Naive B cell (primary cell): ENCODE data around the gene SYT10. TPM values are rescaled to one million over a fixed set of nuclear protein-coding genes. Genes with fewer than 3 reads are reported as not detected.
A peak's percentile ranks its signal among the peaks of the same experiment; 100 is the strongest.
"Not testable (repeated sequence)": the region's sequence is repeated elsewhere in the genome, so short reads cannot be mapped to it uniquely, and the experiment has no call there.

Experiments used
- ATAC-seq, 2 donors: fragments of 150-1000 bp; cut with Tn5 transposase; 2 replicates each; pipeline ENCODE4 v1.10.0; 2021; ENCODE audit warnings: low read depth in 2 of 2, mild to moderate bottlenecking in 2 of 2, moderate library complexity in 2 of 2
- DNase-seq: peaks from one replicate; pipeline ENCODE4 v3.0.0; 2022
- H3K27ac Mint-ChIP-seq, 6 donors: one replicate each; pipeline ENCODE4 v1.8.0; 2020 to 2022; ENCODE audit warnings: mild to moderate bottlenecking in 6 of 6, mixed read lengths in 6 of 6, moderate library complexity in 5 of 6, inconsistent platforms in 2 of 6
- H3K27me3 Mint-ChIP-seq, 3 donors: one replicate each; pipeline ENCODE4 v1.8.0; 2021 to 2022; ENCODE audit warnings: mixed read lengths in 3 of 3, mild to moderate bottlenecking in 1 of 3
- H3K36me3 Mint-ChIP-seq, 2 donors: one replicate each; pipeline ENCODE4 v1.8.0; 2020 to 2022; ENCODE audit warnings: mixed read lengths in 2 of 2, inconsistent platforms in 1 of 2, mild to moderate bottlenecking in 1 of 2
- H3K4me1 Mint-ChIP-seq, 3 donors: one replicate each; pipeline ENCODE4 v1.8.0; 2020 to 2022; ENCODE audit warnings: mixed read lengths in 3 of 3, inconsistent platforms in 1 of 3, mild to moderate bottlenecking in 1 of 3, moderate library complexity in 1 of 3
- H3K4me3 Mint-ChIP-seq, 8 donors: one replicate each; pipeline ENCODE4 v1.8.0; 2020 to 2022; ENCODE audit warnings: mild to moderate bottlenecking in 8 of 8, mixed read lengths in 8 of 8, moderate library complexity in 8 of 8, inconsistent platforms in 2 of 8
- H3K9me3 Mint-ChIP-seq, 7 donors: one replicate each; pipeline ENCODE4 v1.8.0; 2020 to 2022; ENCODE audit warnings: mixed read lengths in 7 of 7, mild to moderate bottlenecking in 5 of 7, inconsistent platforms in 2 of 7, moderate library complexity in 1 of 7
- polyA plus RNA-seq, 6 donors: library from polyadenylated mRNA; unstranded; fragments of 300-500 nt; fragmentation: Illumina TruSeq; gene quantifications; one replicate each; pipeline ENCODE4 v1.2.3, GENCODE V29; 2021; ENCODE audit warnings: low read depth in 6 of 6

Gene SYT10
- polyA plus RNA-seq, 6 donors from 2014 or later: not detected

GRCh38 chr12:33432992-33433391 is 6.6 kb downstream of the SYT10 start:
- H3K27ac Mint-ChIP-seq: no peak overlapping the region
- H3K27me3 Mint-ChIP-seq: peaks cover 4 to 14% (median 7%) of the 10 kb centered on the region in 3 donors
- DNase-seq (no peak), ATAC-seq (no peak)
- H3K36me3 Mint-ChIP-seq: peaks cover 0 to 5% of the 10 kb centered on the region in 2 donors
- no peak overlapping the region for H3K4me3 Mint-ChIP-seq
- H3K9me3 Mint-ChIP-seq: peaks cover 0 to 7% (median 0%) of the 10 kb centered on the region in 7 donors
- peaks cover 0 to under 1% (median 0%) of the 10 kb centered on the region in 3 donors for H3K4me1 Mint-ChIP-seq

- peaks cover 0 to 4% (median 0%) of the 10 kb centered on the region in 3 donors for H3K27me3 Mint-ChIP-seq
- peaks cover 0 to 7% (median 0%) of the 10 kb centered on the region in 7 donors for H3K9me3 Mint-ChIP-seq
- ATAC-seq (no peak), DNase-seq (no peak)
- peaks cover 0 to 5% of the 10 kb centered on the region in 2 donors for H3K36me3 Mint-ChIP-seq
- no peak overlapping the region for H3K4me3 Mint-ChIP-seq
- no peak overlapping the region for H3K27ac Mint-ChIP-seq
- H3K4me1 Mint-ChIP-seq: no peaks in the 10 kb centered on the region
These were observed 8.0 kb downstream of the SYT10 start for GRCh38 chr12:33431648-33432047.

- Mint-ChIP-seq H3K4me3 (no peak overlapping the region), H3K27ac (no peak overlapping the region), H3K27me3 (no peaks in the 10 kb centered on the region), H3K9me3 (peaks cover 0 to 7% (median 0%) of the 10 kb centered on the region in 7 donors), H3K4me1 (no peaks in the 10 kb centered on the region), H3K36me3 (peaks cover 0 to 5% of the 10 kb centered on the region in 2 donors)
- DNase-seq (no peak), ATAC-seq (no peak)
These were observed 10.2 kb downstream of the SYT10 start for GRCh38 chr12:33429468-33429867.

GRCh38 chr12:33427071-33427470 is 12.5 kb downstream of the SYT10 start:
- DNase-seq (no peak), ATAC-seq (no peak)
- Mint-ChIP-seq H3K27ac (no peak overlapping the region), H3K36me3 (no peaks in the 10 kb centered on the region), H3K4me1 (no peaks in the 10 kb centered on the region), H3K27me3 (no peaks in the 10 kb centered on the region), H3K4me3 (no peak overlapping the region), H3K9me3 (peaks cover 0 to 7% (median 0%) of the 10 kb centered on the region in 7 donors)

- Mint-ChIP-seq H3K9me3 (peaks cover 0 to 3% (median 0%) of the 10 kb centered on the region in 7 donors), H3K4me3 (no peak overlapping the region), H3K36me3 (no peaks in the 10 kb centered on the region), H3K27me3 (no peaks in the 10 kb centered on the region), H3K4me1 (no peaks in the 10 kb centered on the region), H3K27ac (no peak overlapping the region)
- DNase-seq (no peak), ATAC-seq (no peak)
These were observed 15.9 kb downstream of the SYT10 start for GRCh38 chr12:33423706-33424105.

GRCh38 chr12:33412410-33412809 is 27.2 kb downstream of the SYT10 start:
- peak overlapping the region in 1 of 8 donors; percentile 22 for H3K4me3 Mint-ChIP-seq
- not testable (repeated sequence) for H3K27ac Mint-ChIP-seq

GRCh38 chr12:33383503-33383902 is 56.1 kb downstream of the SYT10 start:
- H3K27me3 Mint-ChIP-seq: peaks cover 0 to 3% (median 0%) of the 10 kb centered on the region in 3 donors
- no peak for ATAC-seq
- no peak for DNase-seq
- H3K9me3 Mint-ChIP-seq: peaks cover 0 to 11% (median 0%) of the 10 kb centered on the region in 7 donors
- H3K36me3 Mint-ChIP-seq: no peaks in the 10 kb centered on the region
- no peak overlapping the region for H3K4me3 Mint-ChIP-seq
- H3K4me1 Mint-ChIP-seq: no peaks in the 10 kb centered on the region
- no peak overlapping the region for H3K27ac Mint-ChIP-seq

More at GRCh38 chr12:33412410-33412809, 27.2 kb downstream of the SYT10 start:
- H3K4me1 Mint-ChIP-seq, H3K36me3 Mint-ChIP-seq, ATAC-seq, DNase-seq, H3K27me3 Mint-ChIP-seq: not testable (repeated sequence)
- H3K9me3 Mint-ChIP-seq: peaks cover 0 to 12% (median 0%) of the 10 kb centered on the region in 7 donors

- H3K9me3 Mint-ChIP-seq: peaks cover 0 to 1% (median 0%) of the 10 kb centered on the region in 7 donors
- H3K36me3 Mint-ChIP-seq: no peaks in the 10 kb centered on the region
- no peaks in the 10 kb centered on the region for H3K27me3 Mint-ChIP-seq
- H3K4me1 Mint-ChIP-seq: no peaks in the 10 kb centered on the region
- ATAC-seq: no peak
- H3K27ac Mint-ChIP-seq: no peak overlapping the region
- no peak overlapping the region for H3K4me3 Mint-ChIP-seq
- no peak for DNase-seq
These were observed 63.5 kb downstream of the SYT10 start for GRCh38 chr12:33376153-33376552.

GRCh38 chr12:33370318-33370717 is 69.3 kb downstream of the SYT10 start:
- Mint-ChIP-seq H3K4me3 (no peak overlapping the region), H3K36me3 (no peaks in the 10 kb centered on the region), H3K27me3 (no peaks in the 10 kb centered on the region), H3K4me1 (no peaks in the 10 kb centered on the region), H3K9me3 (peaks cover 0 to 7% (median 1%) of the 10 kb centered on the region in 7 donors), H3K27ac (no peak overlapping the region)
- ATAC-seq (no peak), DNase-seq (no peak)

- Mint-ChIP-seq H3K27me3 (no peaks in the 10 kb centered on the region), H3K27ac (no peak overlapping the region), H3K4me3 (no peak overlapping the region), H3K4me1 (no peaks in the 10 kb centered on the region), H3K9me3 (peaks cover 0 to 2% (median 0%) of the 10 kb centered on the region in 7 donors), H3K36me3 (no peaks in the 10 kb centered on the region)
- ATAC-seq (no peak), DNase-seq (no peak)
These were observed 82.4 kb downstream of the SYT10 start for GRCh38 chr12:33357181-33357580.

- Mint-ChIP-seq H3K9me3 (peaks cover 0 to 14% (median 5%) of the 10 kb centered on the region in 7 donors), H3K36me3 (peaks cover 0 to 7% of the 10 kb centered on the region in 2 donors), H3K27me3 (no peaks in the 10 kb centered on the region), H3K4me1 (no peaks in the 10 kb centered on the region), H3K4me3 (no peak overlapping the region), H3K27ac (no peak overlapping the region)
- ATAC-seq (no peak), DNase-seq (no peak)
These were observed 89.8 kb downstream of the SYT10 start for GRCh38 chr12:33349791-33350190.

GRCh38 chr12:33331961-33332398 is 107.6 kb downstream of the SYT10 start:
- H3K27ac Mint-ChIP-seq, DNase-seq, H3K4me3 Mint-ChIP-seq, H3K27me3 Mint-ChIP-seq, H3K36me3 Mint-ChIP-seq, ATAC-seq, H3K9me3 Mint-ChIP-seq, H3K4me1 Mint-ChIP-seq: not testable (repeated sequence)

GRCh38 chr12:33330940-33331339 is 108.7 kb downstream of the SYT10 start:
- Mint-ChIP-seq H3K36me3 (no peaks in the 10 kb centered on the region), H3K27me3 (no peaks in the 10 kb centered on the region), H3K27ac (no peak overlapping the region), H3K4me3 (no peak overlapping the region), H3K9me3 (peaks cover 0 to 5% (median under 1%) of the 10 kb centered on the region in 7 donors), H3K4me1 (no peaks in the 10 kb centered on the region)
- no peak for ATAC-seq
- no peak for DNase-seq
